ENCODE data around the gene ATP8B1.

- TF ChIP-seq CTCF (IDR thresholded peaks at IDR 0.05; ENCODE audit: insufficient read depth, low read length), result no peak
- peak; percentile 89 for TF ChIP-seq REST (IDR thresholded peaks at IDR 0.05; ENCODE audit: insufficient replicate concordance, low read depth)
- TF ChIP-seq POLR2AphosphoS5 (IDR thresholded peaks at IDR 0.05; ENCODE audit: low read depth), result no peak
Measured at GRCh38 chr18:57687970-57688369, 115.1 kb downstream of the ATP8B1 start.
